Pons (tissue), 1 donor: ENCODE data around the gene THSD4.

Experiments used
- DNase-seq: peaks from one replicate; pipeline ENCODE4 v3.0.0-alpha.2; 2016; ENCODE audit warnings: low spot score

THSD4 gene

DNA sequence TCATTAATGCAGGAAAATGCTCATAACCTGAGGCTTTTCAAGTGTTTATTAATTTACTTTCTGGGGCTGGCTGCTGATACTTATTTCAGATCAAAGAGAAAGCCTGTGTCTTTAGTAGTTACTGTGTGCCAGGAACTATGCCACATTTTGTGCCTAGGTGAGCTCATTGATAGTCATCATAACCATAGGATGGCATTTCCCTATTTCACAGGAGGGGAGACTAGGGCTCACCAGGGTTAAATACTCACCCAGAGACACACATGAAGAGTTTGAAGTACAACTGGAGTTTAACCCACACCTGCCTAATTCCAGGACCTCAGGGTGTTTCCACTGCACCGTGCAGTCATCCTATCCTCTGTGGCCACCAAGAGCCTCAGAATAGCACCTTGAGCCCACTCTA is 430.7 kb downstream of the THSD4 start:
- no peak for DNase-seq

DNA sequence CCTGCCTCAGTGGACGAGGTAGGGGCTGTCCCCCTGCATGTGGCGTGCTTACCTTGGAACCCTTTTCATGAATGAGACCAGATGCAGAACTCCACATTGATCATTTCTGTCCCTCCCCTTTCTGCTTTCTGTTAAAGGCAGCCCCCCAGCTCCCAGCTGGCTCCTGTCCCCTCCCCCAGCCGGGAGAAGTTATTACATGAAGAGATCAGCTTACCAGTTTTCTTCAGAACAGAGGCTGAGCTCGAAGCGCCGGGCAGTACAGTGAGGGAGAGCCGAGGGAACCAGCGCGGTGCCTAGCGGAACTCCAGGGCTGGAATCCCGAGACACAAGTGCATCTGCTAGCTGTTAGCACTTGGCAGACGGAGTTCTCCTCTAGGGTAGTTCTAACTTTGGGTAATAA is 431.7 kb downstream of the THSD4 start:
- DNase-seq: no peak

DNA sequence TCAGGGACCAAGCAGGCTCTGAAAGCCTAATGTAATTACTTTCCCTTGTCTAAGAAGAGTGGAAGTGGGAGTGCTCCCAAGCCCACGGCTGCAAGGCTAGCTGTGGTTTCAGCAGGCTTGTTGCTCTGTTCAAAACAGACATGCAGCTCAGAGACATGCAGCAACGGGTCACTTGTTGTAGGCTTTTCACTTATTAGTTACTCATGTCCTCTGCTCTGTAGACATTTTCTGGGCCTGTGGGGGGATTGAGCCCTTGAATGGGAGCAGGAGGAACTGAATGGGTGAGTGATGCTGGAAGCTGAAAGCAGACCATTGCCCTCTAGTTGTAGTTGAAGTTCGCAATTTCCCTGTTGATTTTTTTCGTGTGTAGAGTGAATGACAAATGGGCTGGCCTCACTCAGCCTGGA is 433.1 kb downstream of the THSD4 start:
- no peak for DNase-seq

DNA sequence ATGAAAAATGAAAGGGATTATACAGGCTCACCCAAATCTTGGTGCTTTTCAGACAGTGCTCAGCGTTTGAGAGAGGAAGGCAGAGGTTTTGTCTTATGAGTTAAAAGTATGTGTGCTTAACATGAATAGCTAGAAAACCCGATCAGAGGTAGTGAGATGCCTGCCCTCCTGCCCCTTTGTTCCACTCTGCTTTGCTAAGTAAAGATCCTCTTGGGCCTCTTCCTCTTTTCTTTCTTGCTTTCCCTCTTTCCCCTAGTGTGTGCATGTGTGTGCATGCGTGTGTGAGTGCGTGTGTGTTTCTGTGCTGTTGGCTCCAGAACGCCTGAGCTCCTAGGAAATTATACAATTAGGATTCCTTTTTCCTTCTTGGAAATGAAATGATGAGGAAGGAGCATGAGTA is 433.8 kb downstream of the THSD4 start:
- DNase-seq: no peak

- no peak for DNase-seq
These were observed 434.4 kb downstream of the THSD4 start for GRCh38 chr15:71549697-71550096.

- DNase-seq: no peak
These were observed 436.3 kb downstream of the THSD4 start for GRCh38 chr15:71551566-71551965.

GRCh38 chr15:71559098-71559497 is 443.8 kb downstream of the THSD4 start:
- DNase-seq: no peak

DNA sequence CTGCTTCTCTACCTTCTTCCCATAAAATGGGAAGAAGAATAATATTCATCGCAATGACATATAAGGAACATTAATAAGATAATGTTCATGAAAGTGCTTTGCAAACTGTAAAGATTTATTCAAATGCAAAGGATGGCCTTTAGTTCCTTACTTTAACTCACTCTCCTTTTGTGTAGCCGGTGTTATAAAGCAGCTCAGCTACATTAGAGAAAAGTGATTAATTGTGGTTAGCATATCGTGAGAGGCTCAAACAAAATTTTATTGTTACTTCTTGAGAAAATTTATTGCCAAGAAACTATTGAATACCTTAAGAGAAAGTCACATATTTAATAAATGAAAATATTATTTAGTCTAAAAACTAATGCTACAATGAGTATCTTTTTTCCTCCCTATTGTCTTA is 444.3 kb downstream of the THSD4 start:
- DNase-seq: no peak

DNA sequence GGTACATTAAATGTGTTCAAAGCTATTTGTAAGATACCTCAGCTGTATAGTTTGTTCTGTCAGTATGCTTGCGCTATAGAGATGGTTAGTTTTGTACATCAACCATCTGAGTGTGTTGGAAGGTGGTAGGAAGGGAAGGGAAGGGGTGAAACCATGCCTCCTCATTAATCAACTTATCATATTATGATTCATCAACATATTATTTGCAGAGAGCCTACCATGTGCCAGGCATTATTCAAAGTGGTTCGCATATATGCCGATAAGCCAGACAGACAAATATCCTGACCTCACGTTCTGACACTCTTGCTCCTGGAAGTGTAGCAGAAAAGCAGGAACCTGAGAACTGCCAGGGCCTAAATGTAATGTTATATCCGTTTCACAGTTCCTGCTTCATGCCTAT is 447.0 kb downstream of the THSD4 start:
- no peak for DNase-seq

GRCh38 chr15:71564217-71564616 is 448.9 kb downstream of the THSD4 start:
- no peak for DNase-seq

- no peak for DNase-seq
These were observed 449.7 kb downstream of the THSD4 start for GRCh38 chr15:71565006-71565405.

- no peak for DNase-seq
These were observed 450.4 kb downstream of the THSD4 start for GRCh38 chr15:71565631-71566160.

DNA sequence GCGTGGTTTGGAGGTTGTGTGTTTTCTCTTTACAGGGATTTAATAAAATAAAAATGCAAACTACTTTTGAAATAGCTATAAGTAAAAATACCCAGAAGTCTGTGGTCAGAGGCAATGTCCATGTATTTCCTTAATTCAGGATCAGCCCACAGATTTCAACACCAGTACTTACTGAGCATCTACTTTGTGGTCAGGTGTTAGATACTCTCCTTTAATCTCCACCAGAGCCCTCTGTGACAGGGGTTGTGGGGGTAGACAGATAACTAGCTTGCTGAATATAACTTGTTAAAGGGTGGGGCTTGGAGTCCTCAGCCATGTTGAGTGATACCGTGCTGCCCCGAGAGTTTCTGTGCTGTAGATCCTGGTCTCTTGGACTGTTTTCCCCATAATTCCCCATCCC is 451.0 kb downstream of the THSD4 start:
- no peak for DNase-seq

- DNase-seq: no peak
These were observed 451.9 kb downstream of the THSD4 start for GRCh38 chr15:71567173-71567572.

- DNase-seq: no peak
These were observed 453.0 kb downstream of the THSD4 start for GRCh38 chr15:71568227-71568626.

DNA sequence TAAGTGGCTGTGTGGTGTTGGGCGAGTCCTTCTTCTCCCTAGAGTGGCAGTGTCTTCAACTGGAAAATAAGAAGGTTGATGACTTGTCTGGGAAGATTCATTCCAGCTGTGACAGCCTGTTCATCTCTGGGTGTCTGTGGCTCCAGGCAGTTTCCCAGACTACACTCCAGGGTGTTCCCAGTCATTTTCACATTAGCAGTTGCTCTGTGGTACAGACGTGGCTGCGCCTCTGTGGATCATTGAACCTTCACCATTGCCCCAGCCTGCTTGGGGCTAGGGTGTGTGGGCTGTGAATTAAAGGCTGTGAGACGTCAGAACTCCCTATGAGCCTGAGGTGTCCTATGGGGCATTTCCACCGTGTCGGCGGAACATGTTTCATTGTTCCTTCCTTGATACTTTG is 455.5 kb downstream of the THSD4 start:
- no peak for DNase-seq

DNA sequence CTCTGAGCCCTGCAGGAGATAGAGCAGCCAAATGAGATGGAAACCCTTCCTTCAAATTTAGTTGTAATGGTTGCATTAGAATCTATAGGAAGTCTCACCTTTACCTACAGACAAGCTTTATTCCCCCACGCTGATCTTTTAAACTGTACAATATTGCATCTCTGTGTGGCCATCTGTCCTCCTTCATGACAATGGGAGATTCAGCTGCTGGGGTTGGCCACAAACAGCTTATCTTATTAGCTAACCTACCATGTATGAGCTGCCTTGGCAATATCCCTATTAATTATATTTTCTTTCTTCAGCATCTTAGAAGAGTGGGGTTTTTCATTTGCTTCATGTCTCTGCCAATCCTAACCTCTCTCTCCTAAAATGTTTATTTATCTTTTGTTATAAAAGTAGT is 456.4 kb downstream of the THSD4 start:
- DNase-seq: no peak

GRCh38 chr15:71572452-71573053 is 457.3 kb downstream of the THSD4 start:
- no peak for DNase-seq

DNA sequence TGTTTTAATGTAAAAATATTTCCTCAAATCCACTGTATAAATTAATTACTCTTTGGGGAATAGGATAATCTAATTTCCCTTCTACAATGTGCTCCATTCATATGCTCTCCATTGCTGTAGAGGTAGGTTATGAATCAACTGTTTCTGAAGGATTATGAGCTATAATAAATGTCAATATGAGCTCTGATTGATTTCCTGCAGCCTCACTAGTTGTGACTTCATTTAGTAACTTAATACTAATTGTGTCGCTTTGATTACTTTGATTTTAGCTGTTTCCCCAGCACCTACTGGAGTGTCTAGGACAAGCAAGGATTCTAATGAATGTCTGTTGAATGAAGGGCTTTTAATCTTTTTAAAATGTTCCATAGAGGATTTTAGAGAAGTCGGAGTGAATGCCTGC is 458.3 kb downstream of the THSD4 start:
- no peak for DNase-seq

GRCh38 chr15:71575474-71576045 is 460.3 kb downstream of the THSD4 start:
- DNase-seq: no peak

DNA sequence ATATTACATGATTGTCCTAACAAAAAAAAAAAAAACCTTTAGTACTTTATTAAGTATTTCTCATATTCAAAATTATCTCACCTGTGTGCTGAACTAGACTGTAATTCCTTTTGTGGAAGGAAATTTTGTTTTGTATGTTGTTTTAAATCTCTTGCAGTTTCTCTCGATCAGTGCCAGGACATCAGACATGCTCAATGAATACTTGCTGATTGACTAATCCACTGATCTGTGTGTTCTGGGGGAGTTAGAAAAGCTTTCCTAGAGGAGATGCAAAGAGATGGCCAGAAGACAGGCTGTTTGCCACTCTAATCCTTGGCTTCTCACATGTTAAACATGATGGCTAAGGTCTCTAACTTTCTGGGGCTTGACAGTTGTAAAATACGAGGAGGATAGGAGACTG is 461.8 kb downstream of the THSD4 start:
- DNase-seq: no peak

GRCh38 chr15:71581398-71581930 is 466.2 kb downstream of the THSD4 start:
- DNase-seq: no peak

DNA sequence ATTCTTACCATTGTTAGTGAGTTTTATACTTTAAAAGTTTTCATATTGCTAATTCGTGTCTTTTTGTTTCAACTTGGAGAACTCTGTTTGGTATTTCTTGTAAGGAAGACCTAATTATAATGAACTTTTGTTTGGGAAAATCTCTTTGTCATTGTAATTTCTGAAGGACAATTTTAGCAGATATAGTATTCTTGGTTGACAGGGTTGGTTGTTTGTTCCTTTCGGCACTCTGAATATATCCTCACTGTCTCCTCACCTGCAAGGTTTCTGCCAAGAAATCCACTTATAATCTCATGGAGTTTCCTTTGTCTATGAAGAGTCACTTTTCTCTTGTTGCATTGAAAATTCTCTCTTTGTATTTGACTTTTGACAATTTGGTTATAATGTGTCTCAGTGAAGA is 469.9 kb downstream of the THSD4 start:
- no peak for DNase-seq

DNA sequence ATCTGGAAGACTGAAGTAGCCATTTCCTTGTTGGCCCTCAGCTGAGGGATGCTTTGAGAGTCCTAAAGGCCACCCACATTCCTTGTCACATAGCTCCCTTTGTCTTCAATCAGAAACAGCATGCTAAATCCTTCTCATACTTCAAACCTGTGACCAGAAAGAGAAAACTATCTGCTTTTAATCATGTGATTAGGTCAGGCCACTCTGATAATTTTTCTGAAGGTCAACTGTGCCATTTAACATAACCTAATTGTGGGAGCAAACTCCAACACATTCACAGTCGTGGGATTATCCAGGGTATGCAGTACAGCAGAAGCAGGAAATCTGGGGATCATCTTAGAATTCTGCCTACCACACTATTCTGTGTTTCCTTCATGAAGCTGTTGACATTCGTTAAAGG is 471.2 kb downstream of the THSD4 start:
- DNase-seq: no peak
